ENCODE results near the gene KANSL1L.

DNA sequence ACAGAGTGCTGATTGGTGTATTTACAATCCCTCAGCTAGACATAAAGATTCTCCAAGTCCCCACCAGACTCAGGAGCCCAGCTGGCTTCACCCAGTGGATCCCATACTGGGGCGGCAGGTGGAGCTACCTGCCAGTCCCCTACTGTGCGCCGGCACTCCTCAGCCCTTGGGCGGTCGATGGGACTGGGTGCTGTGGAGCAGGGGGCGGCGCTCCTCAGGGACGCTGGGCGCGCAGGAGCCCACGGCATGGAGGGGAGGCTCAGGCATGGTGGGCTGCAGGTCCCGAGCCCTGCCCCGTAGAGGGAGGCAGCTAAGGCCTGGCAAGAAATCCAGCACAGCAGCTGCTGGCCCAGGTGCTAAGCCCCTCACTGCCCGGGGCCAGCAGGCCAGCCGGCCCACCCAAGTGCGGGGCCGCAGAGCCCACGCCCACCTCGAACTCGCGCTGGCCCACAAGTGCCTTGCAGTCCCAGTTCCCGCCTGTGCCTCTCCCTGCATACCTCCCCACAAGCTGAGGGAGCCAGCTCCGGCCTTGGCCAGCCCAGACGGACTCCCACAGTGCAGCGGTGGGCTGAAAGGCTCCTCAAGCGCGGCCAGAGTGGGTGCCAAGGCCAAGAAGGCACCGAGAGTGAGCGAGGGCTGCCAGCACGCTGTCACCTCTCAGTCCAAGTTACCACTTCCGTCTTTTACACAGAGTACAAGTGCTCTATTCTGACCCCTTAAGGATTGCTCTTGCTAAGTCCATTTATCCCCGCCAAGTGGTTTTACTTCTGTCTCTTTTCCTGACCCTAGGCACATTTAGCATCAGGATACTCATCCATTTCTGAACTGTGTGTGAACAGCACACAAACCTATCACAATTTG is 170.5 kb downstream of the KANSL1L start:
- TF ChIP-seq, protein P1, sequence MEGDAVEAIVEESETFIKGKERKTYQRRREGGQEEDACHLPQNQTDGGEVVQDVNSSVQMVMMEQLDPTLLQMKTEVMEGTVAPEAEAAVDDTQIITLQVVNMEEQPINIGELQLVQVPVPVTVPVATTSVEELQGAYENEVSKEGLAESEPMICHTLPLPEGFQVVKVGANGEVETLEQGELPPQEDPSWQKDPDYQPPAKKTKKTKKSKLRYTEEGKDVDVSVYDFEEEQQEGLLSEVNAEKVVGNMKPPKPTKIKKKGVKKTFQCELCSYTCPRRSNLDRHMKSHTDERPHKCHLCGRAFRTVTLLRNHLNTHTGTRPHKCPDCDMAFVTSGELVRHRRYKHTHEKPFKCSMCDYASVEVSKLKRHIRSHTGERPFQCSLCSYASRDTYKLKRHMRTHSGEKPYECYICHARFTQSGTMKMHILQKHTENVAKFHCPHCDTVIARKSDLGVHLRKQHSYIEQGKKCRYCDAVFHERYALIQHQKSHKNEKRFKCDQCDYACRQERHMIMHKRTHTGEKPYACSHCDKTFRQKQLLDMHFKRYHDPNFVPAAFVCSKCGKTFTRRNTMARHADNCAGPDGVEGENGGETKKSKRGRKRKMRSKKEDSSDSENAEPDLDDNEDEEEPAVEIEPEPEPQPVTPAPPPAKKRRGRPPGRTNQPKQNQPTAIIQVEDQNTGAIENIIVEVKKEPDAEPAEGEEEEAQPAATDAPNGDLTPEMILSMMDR (IDR thresholded peaks at IDR 0.05): no peak
- TF ChIP-seq POLR2A (IDR thresholded peaks at IDR 0.05): no peak

Measured in uterus (tissue), 2 donors.